CD14-positive monocyte (primary cell): ENCODE results near the gene NT5C3B. TPM values are rescaled to one million over a fixed set of nuclear protein-coding genes. Genes with fewer than 3 reads are reported as not detected.

Experiments used
- DNase-seq, 3 donors: peaks; one replicate each; pipeline ENCODE4 v3.0.0-alpha.2; 2011 to 2022
- H2AFZ ChIP-seq: 2 replicates; pipeline ENCODE4 v1.6.0; 2012; ENCODE audit warnings: mild to moderate bottlenecking, low read depth, low read length, inconsistent platforms; ENCODE audit not compliant: insufficient read depth, poor library complexity, severe bottlenecking
- H3K27ac ChIP-seq, 2 donors: 1 replicate in 1 of 2; 2 replicates in 1 of 2; pipeline ENCODE4 v1.5.1; 2012 to 2013; ENCODE audit warnings: low read length in 2 of 2, control low read depth in 1 of 2, inconsistent platforms in 1 of 2, low read depth in 1 of 2, mild to moderate bottlenecking in 1 of 2
- H3K27me3 ChIP-seq, 2 donors: one replicate each; pipeline versions ENCODE4 v1.6.0 to v1.6.1; 2011 to 2013; ENCODE audit warnings: low read length in 2 of 2; ENCODE audit not compliant: control insufficient read depth in 2 of 2, insufficient read depth in 2 of 2
- H3K36me3 ChIP-seq, 2 donors: replicated peaks in 1 of 2; 1 replicate in 1 of 2; 2 replicates in 1 of 2; pipeline versions ENCODE4 v1.5.1 to v1.6.1; 2012 to 2013; ENCODE audit warnings: low read length in 2 of 2, control low read depth in 1 of 2, inconsistent platforms in 1 of 2, mild to moderate bottlenecking in 1 of 2; ENCODE audit not compliant: insufficient read depth in 2 of 2, control insufficient read depth in 1 of 2
- H3K4me1 ChIP-seq, 2 donors: 1 replicate in 1 of 2; 2 replicates in 1 of 2; pipeline versions ENCODE4 v1.5.1 to v1.6.1; 2012 to 2013; ENCODE audit warnings: low read length in 2 of 2, control low read depth in 1 of 2, inconsistent platforms in 1 of 2, mild to moderate bottlenecking in 1 of 2, moderate library complexity in 1 of 2; ENCODE audit not compliant: insufficient read depth in 2 of 2, control insufficient read depth in 1 of 2
- H3K4me2 ChIP-seq: replicated peaks from 2 replicates; pipeline ENCODE3; 2012; ENCODE audit warnings: low read length, moderate library complexity, mild to moderate bottlenecking; ENCODE audit not compliant: poor library complexity, severe bottlenecking; ENCODE audit errors: extremely low read depth
- H3K4me3 ChIP-seq, 3 experiments: fragments of 200-600 bp in 1 of 3; sonication (generic) in 1 of 3; replicated peaks in 1 of 3; 1 replicate in 2 of 3; 2 replicates in 1 of 3; pipeline ENCODE4 v1.5.1; 2011 to 2013; ENCODE audit warnings: low read length in 3 of 3, mild to moderate bottlenecking in 3 of 3, control low read depth in 2 of 3, low read depth in 2 of 3, inconsistent platforms in 1 of 3, moderate library complexity in 1 of 3
- H3K79me2 ChIP-seq: 2 replicates; pipeline ENCODE4 v1.6.0; 2012; ENCODE audit warnings: mild to moderate bottlenecking, control low read depth, inconsistent platforms, low read length, moderate library complexity; ENCODE audit not compliant: insufficient read depth
- H3K9ac ChIP-seq: 2 replicates; pipeline ENCODE4 v1.6.0; 2017; ENCODE audit warnings: low read length, mild to moderate bottlenecking; ENCODE audit not compliant: insufficient read depth, poor library complexity, severe bottlenecking
- H3K9me3 ChIP-seq, 2 donors: replicated peaks in 1 of 2; 1 replicate in 1 of 2; 2 replicates in 1 of 2; pipeline versions ENCODE4 v1.5.1 to v1.6.1; 2012 to 2013; ENCODE audit warnings: low read length in 2 of 2, control low read depth in 1 of 2; ENCODE audit not compliant: control insufficient read depth in 1 of 2, insufficient read depth in 1 of 2
- H4K20me1 ChIP-seq: 2 replicates; pipeline ENCODE4 v1.6.0; 2012; ENCODE audit warnings: mild to moderate bottlenecking, low read length, control low read depth, moderate library complexity; ENCODE audit not compliant: insufficient read depth
- H3K27ac Mint-ChIP-seq, 7 donors: one replicate each; pipeline ENCODE4 v1.8.0; 2020; ENCODE audit warnings: mild to moderate bottlenecking in 7 of 7, mixed read lengths in 7 of 7, moderate library complexity in 6 of 7, inconsistent platforms in 2 of 7
- H3K27me3 Mint-ChIP-seq, 3 donors: one replicate each; pipeline ENCODE4 v1.8.0; 2021 to 2022; ENCODE audit warnings: low read depth in 3 of 3, mild to moderate bottlenecking in 3 of 3, mixed read lengths in 3 of 3, moderate library complexity in 3 of 3, inconsistent platforms in 1 of 3
- H3K36me3 Mint-ChIP-seq, 2 donors: one replicate each; pipeline ENCODE4 v1.8.0; 2020; ENCODE audit warnings: mixed read lengths in 2 of 2, inconsistent platforms in 1 of 2, mild to moderate bottlenecking in 1 of 2
- H3K4me1 Mint-ChIP-seq: one replicate; pipeline ENCODE4 v1.8.0; 2020; ENCODE audit warnings: mild to moderate bottlenecking, mixed read lengths
- H3K4me3 Mint-ChIP-seq, 2 donors: one replicate each; pipeline ENCODE4 v1.8.0; 2020; ENCODE audit warnings: mild to moderate bottlenecking in 2 of 2, mixed read lengths in 2 of 2, moderate library complexity in 1 of 2
- H3K9me3 Mint-ChIP-seq, 7 donors: one replicate each; pipeline ENCODE4 v1.8.0; 2020 to 2022; ENCODE audit warnings: mixed read lengths in 7 of 7, mild to moderate bottlenecking in 6 of 7, moderate library complexity in 6 of 7, inconsistent platforms in 2 of 7
- CTCF ChIP-seq: fragments of 200-600 bp; IDR thresholded peaks from one replicate; pipeline ENCODE4 v1.8.0; 2022; ENCODE audit warnings: antibody characterized with exemption, mild to moderate bottlenecking
- WGBS: methylation state at CpG from one replicate; pipeline ENCODE4 v1.1.5; 2013; ENCODE audit warnings: missing lambda C conversion rate; ENCODE audit not compliant: insufficient coverage; 5-methylcytosine and 5-hydroxymethylcytosine counted together
- intact Hi-C, 2 donors: fragments of 100-400 bp; cut with micrococcal nuclease; formaldehyde crosslinking; loops; one replicate each; pipeline versions ENCODE4 v1.15.0 to v1.15.1; 2023
- polyA plus RNA-seq, 3 donors: library from polyadenylated mRNA; depleted of rRNA in 1 of 3; unstranded in 2 of 3; stranded (reverse) in 1 of 3; fragments of 300-500 nt in 2 of 3; fragments of >200 nt in 1 of 3; fragmentation: Illumina TruSeq in 2 of 3; gene quantifications; 1 replicate in 2 of 3; 2 replicates in 1 of 3; pipeline ENCODE4 v1.2.3, GENCODE V29; 2012 to 2021

NT5C3B gene
- polyA plus RNA-seq, 3 donors: 11.5 to 14.2 (median 13.5) TPM

DNA sequence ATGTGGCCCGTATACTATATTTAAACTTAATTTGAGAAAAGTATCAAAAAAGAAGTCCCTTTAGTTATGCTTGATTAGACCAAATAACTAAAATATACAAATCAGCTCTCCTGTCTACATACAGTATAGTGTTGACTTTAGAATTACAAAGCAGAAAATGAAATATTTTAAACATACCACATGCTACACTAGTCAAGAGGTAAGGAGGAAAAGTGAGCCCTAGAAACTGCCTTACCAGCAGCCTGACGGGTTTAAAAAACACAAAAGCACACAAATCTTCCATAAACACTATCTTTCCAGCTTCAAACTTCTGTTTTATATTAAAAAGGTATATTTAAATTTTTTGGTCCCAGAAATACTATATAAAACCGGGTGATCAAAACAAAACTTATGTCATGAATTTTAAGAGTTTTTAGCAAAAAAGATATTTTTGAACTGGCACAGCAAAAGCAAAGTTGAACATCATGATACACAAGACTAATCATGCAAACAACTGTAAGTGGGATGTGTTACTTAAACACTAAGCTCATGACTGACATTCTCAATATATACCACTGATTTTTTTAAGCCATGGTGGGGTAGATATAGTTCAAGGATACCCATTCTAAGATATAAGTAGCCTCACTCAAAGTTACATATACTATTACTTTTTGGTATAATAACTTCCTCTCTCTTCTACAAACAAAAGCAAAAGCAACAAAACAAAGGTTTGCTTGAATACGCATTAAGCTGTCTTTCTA is 13.4 kb upstream of the NT5C3B start:
- Mint-ChIP-seq H3K27ac (no peak overlapping the region), H3K4me1 (peaks cover 11% of the 10 kb centered on the region)
- peaks cover 34% of the 10 kb centered on the region for H3K79me2 ChIP-seq

DNA sequence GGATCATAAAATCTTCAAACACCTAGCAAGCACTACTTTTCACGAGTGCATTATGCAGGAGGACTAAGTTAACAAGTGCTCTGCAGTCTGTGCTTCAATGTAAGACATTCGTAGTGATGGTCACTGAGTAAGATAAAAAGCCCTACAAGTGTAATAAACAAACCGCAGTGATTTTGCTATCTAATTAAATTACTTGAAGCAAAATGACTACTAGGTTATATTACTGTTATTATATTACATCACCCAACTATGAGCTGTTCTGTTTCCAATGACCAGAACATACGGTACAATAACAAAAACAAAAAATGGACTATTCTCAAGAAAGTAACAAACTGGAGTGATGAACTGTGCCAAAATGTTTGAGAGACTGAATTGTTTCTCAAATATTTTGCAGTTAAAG is 12.8 kb upstream of the NT5C3B start:
- Mint-ChIP-seq H3K27ac (no peak overlapping the region), H3K4me3 (no peak overlapping the region), H3K4me1 (peaks cover 11% of the 10 kb centered on the region), H3K9me3 (peaks cover 0 to 2% (median 0%) of the 10 kb centered on the region in 7 donors), H3K27me3 (peaks cover 0 to 2% (median 0%) of the 10 kb centered on the region in 3 donors), H3K36me3 (peaks cover 26 to 40% of the 10 kb centered on the region in 2 donors)
- no CpG with 5 or more reads among the region's 4 CpGs for WGBS
- H3K9me3 ChIP-seq: no peaks in the 10 kb centered on the region
- H2AFZ ChIP-seq: no peak overlapping the region
- no peaks in the 10 kb centered on the region for H3K27me3 ChIP-seq
- intact Hi-C loops: no loop called here
- H4K20me1 ChIP-seq: peaks cover 27% of the 10 kb centered on the region
- H3K9ac ChIP-seq: no peak overlapping the region
- no peak for DNase-seq
- H3K4me2 ChIP-seq: no peak overlapping the region
- H3K4me1 ChIP-seq: no peaks in the 10 kb centered on the region
- peaks cover 15 to 48% of the 10 kb centered on the region in 2 donors for H3K36me3 ChIP-seq
- H3K27ac ChIP-seq: no peak overlapping the region
- no peak for TF ChIP-seq CTCF
- H3K79me2 ChIP-seq: peaks cover 34% of the 10 kb centered on the region
- H3K4me3 ChIP-seq: no peak overlapping the region

More for the DNA sequence above, 13.4 kb upstream of the NT5C3B start:
- no peaks in the 10 kb centered on the region for H3K9me3 ChIP-seq
- H3K36me3 ChIP-seq: peaks cover 21 to 54% of the 10 kb centered on the region in 2 donors
- no peak overlapping the region for H2AFZ ChIP-seq
- no peaks in the 10 kb centered on the region for H3K4me1 ChIP-seq
- H3K4me2 ChIP-seq: no peak overlapping the region
- no peak for DNase-seq
- peaks cover 27% of the 10 kb centered on the region for H4K20me1 ChIP-seq
- peaks cover 0 to 2% (median 0%) of the 10 kb centered on the region in 3 donors for H3K27me3 Mint-ChIP-seq
- H3K9me3 Mint-ChIP-seq: peaks cover 0 to 2% (median 0%) of the 10 kb centered on the region in 7 donors
- TF ChIP-seq CTCF: no peak
- no peak overlapping the region for H3K4me3 ChIP-seq
- H3K4me3 Mint-ChIP-seq: no peak overlapping the region
- intact Hi-C loops: no loop called here
- 100% methylated on average over 1 of the region's 4 CpGs for WGBS
- H3K36me3 Mint-ChIP-seq: peaks cover 33 to 46% of the 10 kb centered on the region in 2 donors
- no peak overlapping the region for H3K27ac ChIP-seq
- no peaks in the 10 kb centered on the region for H3K27me3 ChIP-seq
- H3K9ac ChIP-seq: no peak overlapping the region
